ENCODE data around the gene TNFSF12.

GRCh38 chr17:7511108-7511507 is 37.8 kb upstream of the TNFSF12 start:
- no peak for TF ChIP-seq POLR2A (IDR thresholded peaks at IDR 0.05)
- TF ChIP-seq CTCF (IDR thresholded peaks at IDR 0.05), result no peak

All from lower leg skin (tissue), 3 donors.